ENCODE results near the gene PTPRT. TPM values are rescaled to one million over a fixed set of nuclear protein-coding genes. Genes with fewer than 3 reads are reported as not detected.

The PTPRT gene
- 39.5 and 44.5 TPM in 2 replicates for total RNA-seq (2014; rRNA removed; shearing (Covaris generic); ENCODE audit: low replicate concordance)

GRCh38 chr20:43189554-43190331 is at the start of gene PTPRT:
Gene PTPRT (minus strand): TSS chr20:43189906. CDS start chr20:43189733, 173 bp downstream.
- Histone ChIP-seq H3K4me3 (ENCODE audit: low read length) (no peak within 1 kb of the TSS), H3K4me1 (ENCODE audit: low read length) (peaks cover 76% of the 10 kb centered on the region), H3K9me3 (ENCODE audit: low read length) (no peaks in the 10 kb centered on the region), H2AFZ (ENCODE audit: low read length) (no peak within 1 kb of the TSS), H3K9ac (ENCODE audit: low read length) (no peak within 1 kb of the TSS), H3K9me2 (replicated peaks; ENCODE audit: insufficient read depth, low read length) (no peaks in the 10 kb centered on the region), H4K20me1 (ENCODE audit: insufficient read depth, low read depth, low read length) (no peaks in the 10 kb centered on the region), H3K27me3 (ENCODE audit: low read length) (no peaks in the 10 kb centered on the region), H3K79me2 (ENCODE audit: low read length) (no peaks in the 10 kb centered on the region), H3K27ac (ENCODE audit: low read length) (no peak within 1 kb of the TSS), H3K4me2 (ENCODE audit: low read depth, low read length, poor library complexity, severe bottlenecking) (no peak within 1 kb of the TSS), H3K36me3 (ENCODE audit: insufficient read depth, low read length) (no peaks in the 10 kb centered on the region)
- DNase-seq, result no peak

DNA sequence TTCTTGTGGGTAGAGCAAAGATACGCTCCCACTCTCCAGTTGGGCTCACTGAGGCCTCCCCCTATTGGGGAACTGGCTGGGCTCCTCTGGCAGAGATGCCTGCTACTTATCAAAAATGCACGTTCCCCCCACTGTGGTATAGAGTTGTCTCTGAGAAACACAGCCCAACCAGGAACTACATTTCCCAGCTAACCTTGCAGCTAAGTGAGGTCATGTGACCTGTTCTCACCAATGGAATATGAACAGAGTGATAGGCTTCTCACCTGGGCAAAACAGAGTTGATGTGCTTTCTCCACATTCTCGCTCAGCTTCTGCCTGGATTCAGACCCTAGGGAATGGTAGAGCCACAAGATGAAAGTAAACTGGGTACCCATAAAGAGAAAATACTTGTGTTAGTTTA is 49.1 kb upstream of the PTPRT start:
- Histone ChIP-seq H3K4me1 (ENCODE audit: low read length) (peaks cover 22% of the 10 kb centered on the region), H2AFZ (ENCODE audit: low read length) (no peak overlapping the region), H3K9ac (ENCODE audit: low read length) (no peak overlapping the region), H3K36me3 (ENCODE audit: insufficient read depth, low read length) (no peaks in the 10 kb centered on the region), H3K4me2 (ENCODE audit: low read depth, low read length, poor library complexity, severe bottlenecking) (no peak overlapping the region), H3K9me2 (replicated peaks; ENCODE audit: insufficient read depth, low read length) (no peaks in the 10 kb centered on the region), H3K79me2 (ENCODE audit: low read length) (no peaks in the 10 kb centered on the region), H3K27ac (ENCODE audit: low read length) (no peak overlapping the region), H3K4me3 (ENCODE audit: low read length) (no peak overlapping the region), H3K9me3 (ENCODE audit: low read length) (no peaks in the 10 kb centered on the region), H4K20me1 (ENCODE audit: insufficient read depth, low read depth, low read length) (no peaks in the 10 kb centered on the region), H3K27me3 (ENCODE audit: low read length) (no peaks in the 10 kb centered on the region)
- DNase-seq, result peak; percentile 75

- no peak for DNase-seq
- no peaks in the 10 kb centered on the region for H3K9me2 ChIP-seq (replicated peaks; ENCODE audit: insufficient read depth, low read length)
- no peaks in the 10 kb centered on the region for H4K20me1 ChIP-seq (ENCODE audit: insufficient read depth, low read depth, low read length)
- H3K9me3 ChIP-seq (ENCODE audit: low read length), result no peaks in the 10 kb centered on the region
- no peak overlapping the region for H3K4me3 ChIP-seq (ENCODE audit: low read length)
- H3K9ac ChIP-seq (ENCODE audit: low read length), result no peak overlapping the region
- no peaks in the 10 kb centered on the region for H3K36me3 ChIP-seq (ENCODE audit: insufficient read depth, low read length)
- H3K79me2 ChIP-seq (ENCODE audit: low read length), result no peaks in the 10 kb centered on the region
- H3K27ac ChIP-seq (ENCODE audit: low read length), result no peak overlapping the region
- H3K4me1 ChIP-seq (ENCODE audit: low read length), result peaks cover 18% of the 10 kb centered on the region
- no peak overlapping the region for H2AFZ ChIP-seq (ENCODE audit: low read length)
- H3K4me2 ChIP-seq (ENCODE audit: low read depth, low read length, poor library complexity, severe bottlenecking), result no peak overlapping the region
- no peaks in the 10 kb centered on the region for H3K27me3 ChIP-seq (ENCODE audit: low read length)
These were observed 48.6 kb upstream of the PTPRT start for GRCh38 chr20:43238266-43238665.

GRCh38 chr20:43237651-43238168 is 48.0 kb upstream of the PTPRT start:
- Histone ChIP-seq H4K20me1 (ENCODE audit: insufficient read depth, low read depth, low read length) (no peaks in the 10 kb centered on the region), H3K9me2 (replicated peaks; ENCODE audit: insufficient read depth, low read length) (no peaks in the 10 kb centered on the region), H3K9me3 (ENCODE audit: low read length) (no peaks in the 10 kb centered on the region), H3K79me2 (ENCODE audit: low read length) (no peaks in the 10 kb centered on the region), H3K4me3 (ENCODE audit: low read length) (no peak overlapping the region), H2AFZ (ENCODE audit: low read length) (no peak overlapping the region), H3K36me3 (ENCODE audit: insufficient read depth, low read length) (no peaks in the 10 kb centered on the region), H3K27ac (ENCODE audit: low read length) (no peak overlapping the region), H3K27me3 (ENCODE audit: low read length) (no peaks in the 10 kb centered on the region), H3K4me2 (ENCODE audit: low read depth, low read length, poor library complexity, severe bottlenecking) (no peak overlapping the region), H3K4me1 (ENCODE audit: low read length) (peaks cover 15% of the 10 kb centered on the region), H3K9ac (ENCODE audit: low read length) (no peak overlapping the region)
- no peak for DNase-seq

DNA sequence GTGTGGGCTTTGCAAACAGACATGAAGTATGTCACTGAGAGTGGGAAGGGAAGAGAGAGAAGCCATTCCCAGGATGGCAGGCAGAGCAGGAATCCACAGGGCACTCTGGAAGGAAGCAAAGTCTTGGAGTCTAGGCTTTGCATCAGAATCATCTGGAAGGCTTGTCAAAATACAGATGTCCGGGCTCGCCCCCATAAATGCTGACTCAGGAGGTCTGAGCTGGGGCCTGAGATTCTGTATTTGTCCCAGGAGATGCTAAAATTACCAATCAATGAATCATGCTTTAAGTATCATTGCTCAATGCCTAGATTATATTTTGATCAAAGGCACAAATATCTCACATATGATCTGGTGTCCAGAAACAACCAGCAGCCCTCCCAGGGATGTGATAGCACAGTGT is 46.3 kb upstream of the PTPRT start:
- Histone ChIP-seq H3K27me3 (ENCODE audit: low read length) (no peaks in the 10 kb centered on the region), H3K79me2 (ENCODE audit: low read length) (no peaks in the 10 kb centered on the region), H3K36me3 (ENCODE audit: insufficient read depth, low read length) (no peaks in the 10 kb centered on the region), H4K20me1 (ENCODE audit: insufficient read depth, low read depth, low read length) (no peaks in the 10 kb centered on the region), H3K27ac (ENCODE audit: low read length) (no peak overlapping the region), H2AFZ (ENCODE audit: low read length) (no peak overlapping the region), H3K9ac (ENCODE audit: low read length) (no peak overlapping the region), H3K9me2 (replicated peaks; ENCODE audit: insufficient read depth, low read length) (no peaks in the 10 kb centered on the region), H3K9me3 (ENCODE audit: low read length) (no peaks in the 10 kb centered on the region), H3K4me3 (ENCODE audit: low read length) (no peak overlapping the region), H3K4me2 (ENCODE audit: low read depth, low read length, poor library complexity, severe bottlenecking) (no peak overlapping the region), H3K4me1 (ENCODE audit: low read length) (peaks cover 10% of the 10 kb centered on the region)
- no peak for DNase-seq

GRCh38 chr20:43231829-43232228 is 42.1 kb upstream of the PTPRT start:
- no peaks in the 10 kb centered on the region for H3K9me3 ChIP-seq (ENCODE audit: low read length)
- H3K4me2 ChIP-seq (ENCODE audit: low read depth, low read length, poor library complexity, severe bottlenecking), result no peak overlapping the region
- no peak overlapping the region for H3K4me3 ChIP-seq (ENCODE audit: low read length)
- no peak for DNase-seq
- H3K79me2 ChIP-seq (ENCODE audit: low read length), result no peaks in the 10 kb centered on the region
- H3K4me1 ChIP-seq (ENCODE audit: low read length), result peaks cover 6% of the 10 kb centered on the region
- no peak overlapping the region for H2AFZ ChIP-seq (ENCODE audit: low read length)
- no peak overlapping the region for H3K9ac ChIP-seq (ENCODE audit: low read length)
- H3K9me2 ChIP-seq (replicated peaks; ENCODE audit: insufficient read depth, low read length), result no peaks in the 10 kb centered on the region
- H3K27ac ChIP-seq (ENCODE audit: low read length), result no peak overlapping the region
- no peaks in the 10 kb centered on the region for H3K27me3 ChIP-seq (ENCODE audit: low read length)
- no peaks in the 10 kb centered on the region for H3K36me3 ChIP-seq (ENCODE audit: insufficient read depth, low read length)
- no peaks in the 10 kb centered on the region for H4K20me1 ChIP-seq (ENCODE audit: insufficient read depth, low read depth, low read length)

GRCh38 chr20:43229696-43230095 is 40.0 kb upstream of the PTPRT start:
- Histone ChIP-seq H3K9ac (ENCODE audit: low read length) (no peak overlapping the region), H3K27ac (ENCODE audit: low read length) (no peak overlapping the region), H3K79me2 (ENCODE audit: low read length) (no peaks in the 10 kb centered on the region), H4K20me1 (ENCODE audit: insufficient read depth, low read depth, low read length) (no peaks in the 10 kb centered on the region), H2AFZ (ENCODE audit: low read length) (no peak overlapping the region), H3K36me3 (ENCODE audit: insufficient read depth, low read length) (no peaks in the 10 kb centered on the region), H3K4me3 (ENCODE audit: low read length) (no peak overlapping the region), H3K4me2 (ENCODE audit: low read depth, low read length, poor library complexity, severe bottlenecking) (no peak overlapping the region), H3K9me2 (replicated peaks; ENCODE audit: insufficient read depth, low read length) (no peaks in the 10 kb centered on the region), H3K9me3 (ENCODE audit: low read length) (no peaks in the 10 kb centered on the region), H3K27me3 (ENCODE audit: low read length) (no peaks in the 10 kb centered on the region), H3K4me1 (ENCODE audit: low read length) (no peaks in the 10 kb centered on the region)
- DNase-seq, result no peak

GRCh38 chr20:43220612-43221011 is 30.9 kb upstream of the PTPRT start:
- no peaks in the 10 kb centered on the region for H3K36me3 ChIP-seq (ENCODE audit: insufficient read depth, low read length)
- H3K9me2 ChIP-seq (replicated peaks; ENCODE audit: insufficient read depth, low read length), result no peaks in the 10 kb centered on the region
- H4K20me1 ChIP-seq (ENCODE audit: insufficient read depth, low read depth, low read length), result no peaks in the 10 kb centered on the region
- H3K27ac ChIP-seq (ENCODE audit: low read length), result no peak overlapping the region
- no peak overlapping the region for H3K4me3 ChIP-seq (ENCODE audit: low read length)
- DNase-seq, result no peak
- H2AFZ ChIP-seq (ENCODE audit: low read length), result no peak overlapping the region
- peaks cover 2% of the 10 kb centered on the region for H3K4me1 ChIP-seq (ENCODE audit: low read length)
- H3K9ac ChIP-seq (ENCODE audit: low read length), result no peak overlapping the region
- H3K9me3 ChIP-seq (ENCODE audit: low read length), result no peaks in the 10 kb centered on the region
- H3K79me2 ChIP-seq (ENCODE audit: low read length), result no peaks in the 10 kb centered on the region
- H3K27me3 ChIP-seq (ENCODE audit: low read length), result no peaks in the 10 kb centered on the region
- no peak overlapping the region for H3K4me2 ChIP-seq (ENCODE audit: low read depth, low read length, poor library complexity, severe bottlenecking)
